ENCODE results near the gene SPDYE1. TPM values are rescaled to one million over a fixed set of nuclear protein-coding genes. Genes with fewer than 3 reads are reported as not detected.
"Not testable (repeated sequence)": the region's sequence is repeated elsewhere in the genome, so short reads cannot be mapped to it uniquely, and the experiment has no call there.

SPDYE1 gene
- total RNA-seq (under 1 TPM in 2 of 5 experiments, not detected in 3; 0.19 to 0.30 TPM), polyA plus RNA-seq (under 1 TPM; 0.07 to 0.21 TPM), total RNA-seq (not detected)

- H3K4me1 Mint-ChIP-seq; H3K36me3 ChIP-seq (ENCODE audit: control insufficient read depth in 2 of 3, insufficient read depth in 3 of 3, low read length in 3 of 3); H3K27me3 Mint-ChIP-seq; H3K4me3 ChIP-seq (ENCODE audit: low read length); H3K27me3 ChIP-seq (ENCODE audit: control insufficient read depth in 2 of 2, insufficient read depth in 2 of 2, low read length in 2 of 2); H3K27ac Mint-ChIP-seq; H3K36me3 Mint-ChIP-seq; H3K27ac ChIP-seq (ENCODE audit: low read depth, low read length); H3K4me3 Mint-ChIP-seq; H3K9me3 Mint-ChIP-seq; H3K9me3 ChIP-seq (ENCODE audit: control insufficient read depth in 2 of 3, low read length in 3 of 3); DNase-seq; ATAC-seq; POLR2A ChIA-PET; intact Hi-C loops (cut with micrococcal nuclease); H3K4me1 ChIP-seq (ENCODE audit: control insufficient read depth in 2 of 2, insufficient read depth in 2 of 2, low read length in 2 of 2); CTCF ChIA-PET: not testable (repeated sequence)
Observed at GRCh38 chr7:43997532-43997931, at the start of gene SPDYE1. TSS of gene SPDYE1 (plus strand) at chr7:43997897. CDS start at chr7:43999950, 2,053 bp downstream.

GRCh38 chr7:43952028-43952427 lies 45.7 kb upstream of the SPDYE1 start:
- peaks cover 0 to 12% of the 10 kb centered on the region in 2 donors for H3K4me1 ChIP-seq (ENCODE audit: control insufficient read depth in 2 of 2, insufficient read depth in 2 of 2, low read length in 2 of 2)
- CTCF ChIA-PET, result no interaction called here
- Mint-ChIP-seq H3K27me3 (no peaks in the 10 kb centered on the region), H3K36me3 (peaks cover 10 to 42% (median 16%) of the 10 kb centered on the region in 5 donors), H3K27ac (peak overlapping the region in 1 of 9 donors; percentile 15), H3K4me3 (no peak overlapping the region), H3K4me1 (peaks cover 9 to 20% (median 11%) of the 10 kb centered on the region in 7 donors), H3K9me3 (peaks cover 0 to 5% (median 0%) of the 10 kb centered on the region in 11 donors)
- no peak overlapping the region for H3K27ac ChIP-seq (ENCODE audit: low read depth, low read length)
- intact Hi-C loops (cut with micrococcal nuclease), result no loop called here
- no peaks in the 10 kb centered on the region for H3K9me3 ChIP-seq (ENCODE audit: control insufficient read depth in 2 of 3, low read length in 3 of 3)
- H3K36me3 ChIP-seq (ENCODE audit: control insufficient read depth in 2 of 3, insufficient read depth in 3 of 3, low read length in 3 of 3), result peaks cover 0 to 47% (median 5%) of the 10 kb centered on the region in 3 experiments
- ATAC-seq (no peak), DNase-seq (no peak)
- no peaks in the 10 kb centered on the region for H3K27me3 ChIP-seq (ENCODE audit: control insufficient read depth in 2 of 2, insufficient read depth in 2 of 2, low read length in 2 of 2)
- no peak overlapping the region for H3K4me3 ChIP-seq (ENCODE audit: low read length)
- POLR2A ChIA-PET, result no interaction called here

GRCh38 chr7:43953071-43953470 lies 44.6 kb upstream of the SPDYE1 start:
- no peaks in the 10 kb centered on the region for H3K27me3 Mint-ChIP-seq
- H3K4me1 Mint-ChIP-seq, result peaks cover 9 to 20% (median 11%) of the 10 kb centered on the region in 7 donors
- H3K27ac Mint-ChIP-seq, result peak overlapping the region in 1 of 9 donors; percentile 90

GRCh38 chr7:43954524-43955228 lies 43.0 kb upstream of the SPDYE1 start:
- ATAC-seq, result peak; percentile 57
- Mint-ChIP-seq H3K4me1 (peaks cover 9 to 20% (median 11%) of the 10 kb centered on the region in 7 donors), H3K27ac (peak overlapping the region in 2 of 9 donors; percentile 27 to 74), H3K4me3 (no peak overlapping the region), H3K27me3 (no peaks in the 10 kb centered on the region), H3K9me3 (peaks cover 0 to under 1% (median 0%) of the 10 kb centered on the region in 11 donors), H3K36me3 (peaks cover 8 to 39% (median 14%) of the 10 kb centered on the region in 5 donors)
- H3K36me3 ChIP-seq (ENCODE audit: control insufficient read depth in 2 of 3, insufficient read depth in 3 of 3, low read length in 3 of 3), result peaks cover 0 to 30% (median 0%) of the 10 kb centered on the region in 3 experiments
- ChIA-PET POLR2A (interaction anchor here (0.9 kb wide), 1 partner anchor 219 kb away, joined by 3 read pairs; no protein-coding TSS in a partner anchor), CTCF (interaction anchor here (0.5 kb wide), 1 partner anchor 112 kb away, joined by 3 read pairs; no protein-coding TSS in a partner anchor)
- DNase-seq, result peak in 3 of 9 donors; percentile 12 to 22 (median 15)
- H3K4me1 ChIP-seq (ENCODE audit: control insufficient read depth in 2 of 2, insufficient read depth in 2 of 2, low read length in 2 of 2), result peaks cover 0 to 12% of the 10 kb centered on the region in 2 donors
- no peaks in the 10 kb centered on the region for H3K27me3 ChIP-seq (ENCODE audit: control insufficient read depth in 2 of 2, insufficient read depth in 2 of 2, low read length in 2 of 2)
- no peak overlapping the region for H3K4me3 ChIP-seq (ENCODE audit: low read length)
- no peaks in the 10 kb centered on the region for H3K9me3 ChIP-seq (ENCODE audit: control insufficient read depth in 2 of 3, low read length in 3 of 3)
- intact Hi-C loops (cut with micrococcal nuclease), result no loop called here
- H3K27ac ChIP-seq (ENCODE audit: low read depth, low read length), result no peak overlapping the region

More at GRCh38 chr7:43953071-43953470, 44.6 kb upstream of the SPDYE1 start:
- no peak for ATAC-seq
- H3K4me3 ChIP-seq (ENCODE audit: low read length), result no peak overlapping the region
- no peak overlapping the region for H3K27ac ChIP-seq (ENCODE audit: low read depth, low read length)
- no peak overlapping the region for H3K4me3 Mint-ChIP-seq
- ChIA-PET CTCF (no interaction called here), POLR2A (no interaction called here)
- peaks cover 10 to 36% (median 13%) of the 10 kb centered on the region in 5 donors for H3K36me3 Mint-ChIP-seq
- peaks cover 0 to 46% (median 5%) of the 10 kb centered on the region in 3 experiments for H3K36me3 ChIP-seq (ENCODE audit: control insufficient read depth in 2 of 3, insufficient read depth in 3 of 3, low read length in 3 of 3)
- no peaks in the 10 kb centered on the region for H3K9me3 ChIP-seq (ENCODE audit: control insufficient read depth in 2 of 3, low read length in 3 of 3)
- DNase-seq, result no peak
- H3K9me3 Mint-ChIP-seq, result no peaks in the 10 kb centered on the region
- H3K4me1 ChIP-seq (ENCODE audit: control insufficient read depth in 2 of 2, insufficient read depth in 2 of 2, low read length in 2 of 2), result peaks cover 0 to 12% of the 10 kb centered on the region in 2 donors
- intact Hi-C loops (cut with micrococcal nuclease), result no loop called here
- no peaks in the 10 kb centered on the region for H3K27me3 ChIP-seq (ENCODE audit: control insufficient read depth in 2 of 2, insufficient read depth in 2 of 2, low read length in 2 of 2)

- Histone ChIP-seq H3K36me3 (ENCODE audit: control insufficient read depth in 2 of 3, insufficient read depth in 3 of 3, low read length in 3 of 3) (peaks cover 0 to 19% (median 0%) of the 10 kb centered on the region in 3 experiments), H3K27me3 (ENCODE audit: control insufficient read depth in 2 of 2, insufficient read depth in 2 of 2, low read length in 2 of 2) (no peaks in the 10 kb centered on the region), H3K9me3 (ENCODE audit: control insufficient read depth in 2 of 3, low read length in 3 of 3) (no peaks in the 10 kb centered on the region), H3K27ac (ENCODE audit: low read depth, low read length) (no peak overlapping the region), H3K4me3 (ENCODE audit: low read length) (no peak overlapping the region), H3K4me1 (ENCODE audit: control insufficient read depth in 2 of 2, insufficient read depth in 2 of 2, low read length in 2 of 2) (peaks cover 0 to 12% of the 10 kb centered on the region in 2 donors)
- Mint-ChIP-seq H3K9me3 (peaks cover 0 to 1% (median 0%) of the 10 kb centered on the region in 11 donors), H3K27me3 (no peaks in the 10 kb centered on the region), H3K27ac (peak overlapping the region in 8 of 9 donors; percentile 29 to 91 (median 72)), H3K36me3 (peaks cover 11 to 44% (median 24%) of the 10 kb centered on the region in 5 donors), H3K4me1 (peaks cover 9 to 20% (median 11%) of the 10 kb centered on the region in 7 donors), H3K4me3 (peak overlapping the region in 7 of 10 donors; percentile 7 to 62 (median 33))
- intact Hi-C loops (cut with micrococcal nuclease), result no loop called here
- ATAC-seq (no peak), DNase-seq (peak in 3 of 9 donors; percentile 8 to 13 (median 11))
- ChIA-PET CTCF (no interaction called here), POLR2A (no interaction called here)
Observed at GRCh38 chr7:43956027-43956426, 41.7 kb upstream of the SPDYE1 start.

GRCh38 chr7:43960933-43961332 lies 36.8 kb upstream of the SPDYE1 start:
- no peak overlapping the region for H3K27ac ChIP-seq (ENCODE audit: low read depth, low read length)
- ChIA-PET CTCF (no interaction called here), POLR2A (no interaction called here)
- no peaks in the 10 kb centered on the region for H3K9me3 ChIP-seq (ENCODE audit: control insufficient read depth in 2 of 3, low read length in 3 of 3)
- H3K36me3 Mint-ChIP-seq, result peaks cover 0 to 23% (median 14%) of the 10 kb centered on the region in 5 donors
- no peak overlapping the region for H3K27ac Mint-ChIP-seq
- no peaks in the 10 kb centered on the region for H3K27me3 Mint-ChIP-seq
- no peaks in the 10 kb centered on the region for H3K36me3 ChIP-seq (ENCODE audit: control insufficient read depth in 2 of 3, insufficient read depth in 3 of 3, low read length in 3 of 3)
- H3K27me3 ChIP-seq (ENCODE audit: control insufficient read depth in 2 of 2, insufficient read depth in 2 of 2, low read length in 2 of 2), result no peaks in the 10 kb centered on the region
- DNase-seq (no peak), ATAC-seq (no peak)
- H3K4me3 Mint-ChIP-seq, result no peak overlapping the region
- H3K9me3 Mint-ChIP-seq, result peaks cover 0 to 1% (median 0%) of the 10 kb centered on the region in 11 donors
- intact Hi-C loops (cut with micrococcal nuclease), result no loop called here
- peaks cover 0 to 6% of the 10 kb centered on the region in 2 donors for H3K4me1 ChIP-seq (ENCODE audit: control insufficient read depth in 2 of 2, insufficient read depth in 2 of 2, low read length in 2 of 2)
- peaks cover 4 to 7% (median 6%) of the 10 kb centered on the region in 7 donors for H3K4me1 Mint-ChIP-seq
- no peak overlapping the region for H3K4me3 ChIP-seq (ENCODE audit: low read length)

All from naive thymus-derived CD4-positive, alpha-beta T cell (primary cell).